ENCODE results near the gene DLK1.

Gene DLK1

DNA sequence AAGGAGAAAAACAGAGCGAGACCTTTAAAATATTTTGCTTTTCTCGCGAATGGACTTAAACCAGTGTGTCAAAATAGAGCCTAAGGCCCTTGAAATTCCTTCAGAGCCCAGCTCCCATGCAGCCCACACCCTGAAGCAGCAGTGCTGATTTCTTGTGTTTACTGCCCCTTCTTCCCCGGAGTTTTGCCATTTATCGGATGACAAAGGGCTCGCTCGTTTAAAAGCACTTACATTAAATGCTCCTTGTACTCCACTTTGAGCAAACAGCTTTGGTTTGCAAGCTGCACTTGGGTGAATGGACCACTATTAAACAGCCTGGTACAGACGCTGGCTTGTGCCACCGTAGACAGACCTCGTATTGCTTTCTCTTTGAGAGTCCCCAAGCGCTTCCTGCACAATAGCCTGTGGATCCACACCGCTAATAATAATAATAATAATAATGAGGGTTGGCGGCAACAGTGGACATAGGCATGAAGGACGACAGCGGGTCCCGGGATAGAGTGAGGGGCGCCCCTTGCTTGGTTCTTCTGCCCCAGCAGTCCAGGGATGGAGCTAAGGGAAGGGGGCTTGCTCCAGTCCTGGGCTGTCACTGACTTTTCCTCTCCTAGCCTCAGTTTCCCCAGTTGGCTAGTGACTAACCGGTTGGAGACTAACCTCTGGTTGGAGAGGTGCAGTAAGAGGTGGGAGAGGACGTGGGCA is 6.6 kb downstream of the DLK1 start:
- no peak for DNase-seq (ENCODE audit: low read depth)

DNA sequence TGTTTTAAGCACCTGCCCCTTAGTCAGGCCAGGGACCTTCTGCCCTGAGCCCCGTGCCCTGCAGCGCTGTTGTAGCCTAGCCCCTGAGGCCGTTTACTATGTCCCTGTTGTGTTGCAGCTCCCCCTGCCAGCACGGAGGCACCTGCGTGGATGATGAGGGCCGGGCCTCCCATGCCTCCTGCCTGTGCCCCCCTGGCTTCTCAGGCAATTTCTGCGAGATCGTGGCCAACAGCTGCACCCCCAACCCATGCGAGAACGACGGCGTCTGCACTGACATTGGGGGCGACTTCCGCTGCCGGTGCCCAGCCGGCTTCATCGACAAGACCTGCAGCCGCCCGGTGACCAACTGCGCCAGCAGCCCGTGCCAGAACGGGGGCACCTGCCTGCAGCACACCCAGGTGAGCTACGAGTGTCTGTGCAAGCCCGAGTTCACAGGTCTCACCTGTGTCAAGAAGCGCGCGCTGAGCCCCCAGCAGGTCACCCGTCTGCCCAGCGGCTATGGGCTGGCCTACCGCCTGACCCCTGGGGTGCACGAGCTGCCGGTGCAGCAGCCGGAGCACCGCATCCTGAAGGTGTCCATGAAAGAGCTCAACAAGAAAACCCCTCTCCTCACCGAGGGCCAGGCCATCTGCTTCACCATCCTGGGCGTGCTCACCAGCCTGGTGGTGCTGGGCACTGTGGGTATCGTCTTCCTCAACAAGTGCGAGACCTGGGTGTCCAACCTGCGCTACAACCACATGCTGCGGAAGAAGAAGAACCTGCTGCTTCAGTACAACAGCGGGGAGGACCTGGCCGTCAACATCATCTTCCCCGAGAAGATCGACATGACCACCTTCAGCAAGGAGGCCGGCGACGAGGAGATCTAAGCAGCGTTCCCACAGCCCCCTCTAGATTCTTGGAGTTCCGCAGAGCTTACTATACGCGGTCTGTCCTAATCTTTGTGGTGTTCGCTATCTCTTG is 7.6 kb downstream of the DLK1 start:
- DNase-seq (ENCODE audit: low read depth), result no peak

DNA sequence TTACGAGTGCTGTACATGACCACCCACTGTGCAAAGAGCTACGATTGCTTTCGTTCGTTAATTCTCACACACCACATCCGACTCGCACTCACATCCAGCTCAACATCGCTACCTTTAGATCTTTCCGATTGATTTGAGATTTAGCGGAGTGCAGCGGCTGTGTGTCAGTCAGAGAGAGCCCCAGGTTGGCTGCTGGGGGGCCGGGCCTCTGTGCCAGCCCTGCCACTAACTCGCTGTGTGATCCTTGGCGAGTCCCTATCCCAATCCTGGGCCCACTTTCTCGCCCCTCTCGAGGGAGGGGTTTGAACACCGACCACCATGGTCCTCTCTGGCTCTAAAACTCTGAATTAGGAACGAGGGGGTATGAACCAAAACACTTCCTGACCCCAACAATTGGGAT is 8.6 kb downstream of the DLK1 start:
- no peak for DNase-seq (ENCODE audit: low read depth)

DNA sequence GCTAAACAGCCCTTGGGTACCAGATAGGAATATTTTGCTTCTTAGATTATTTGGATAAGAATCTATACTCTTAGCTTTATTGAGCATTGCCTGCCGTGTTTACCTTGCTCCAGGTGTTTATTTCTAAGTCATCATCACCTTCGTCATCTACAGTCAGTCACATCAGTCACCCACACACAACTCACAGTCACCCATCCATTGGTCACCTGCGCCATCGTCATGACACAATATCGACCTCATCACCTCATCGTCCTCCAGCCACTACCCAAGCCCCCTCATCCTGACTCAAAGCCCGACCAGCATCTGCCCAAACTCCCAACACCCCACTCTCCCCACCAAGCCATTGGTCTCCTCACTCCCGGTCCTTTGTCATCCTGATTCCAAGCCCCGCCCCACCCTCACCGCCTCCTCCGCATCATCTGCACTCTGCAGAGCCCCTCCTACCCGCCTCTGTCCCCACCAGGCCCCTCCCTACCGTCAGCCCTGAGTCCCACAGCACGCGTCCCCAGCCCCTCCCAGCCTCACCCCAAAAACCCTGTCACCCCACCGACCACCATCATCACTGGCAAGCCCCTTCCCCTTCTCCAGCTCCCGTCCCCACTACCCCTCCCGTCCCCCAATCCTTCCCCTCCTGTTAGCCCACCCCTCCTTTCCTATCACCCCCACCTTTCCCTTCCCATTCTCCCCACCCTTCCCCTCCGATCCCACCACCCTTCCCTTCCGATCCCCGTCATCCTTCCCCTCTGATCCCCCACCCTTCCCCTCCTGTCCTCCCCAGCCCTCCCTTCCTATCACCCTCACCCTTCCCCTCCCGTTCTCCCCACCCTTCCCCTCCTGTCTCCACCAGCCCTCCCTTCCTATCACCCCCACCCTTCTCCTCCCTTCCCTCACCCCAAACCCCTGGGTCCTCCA is 9.8 kb downstream of the DLK1 start:
- DNase-seq (ENCODE audit: low read depth), result no peak

DNA sequence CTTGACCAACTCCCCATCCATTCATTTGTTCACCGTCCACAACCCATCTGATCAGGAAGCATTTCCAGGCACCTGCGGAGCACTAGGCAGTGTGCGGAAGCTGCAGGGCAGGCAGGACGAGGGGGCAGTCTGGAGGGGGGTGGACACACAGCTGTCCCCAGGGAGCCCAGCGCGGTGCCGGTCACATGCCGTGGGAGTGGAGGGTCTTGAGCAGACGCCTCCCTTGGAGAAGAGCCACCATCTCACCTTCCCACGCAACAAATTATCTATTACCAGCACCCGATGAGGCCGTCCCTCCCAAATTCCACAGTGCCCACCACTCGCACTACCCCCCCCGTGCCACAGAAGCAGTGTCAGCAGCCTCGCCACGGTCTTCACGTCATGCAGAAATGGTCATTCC is 10.8 kb downstream of the DLK1 start:
- no peak for DNase-seq (ENCODE audit: low read depth)

DNA sequence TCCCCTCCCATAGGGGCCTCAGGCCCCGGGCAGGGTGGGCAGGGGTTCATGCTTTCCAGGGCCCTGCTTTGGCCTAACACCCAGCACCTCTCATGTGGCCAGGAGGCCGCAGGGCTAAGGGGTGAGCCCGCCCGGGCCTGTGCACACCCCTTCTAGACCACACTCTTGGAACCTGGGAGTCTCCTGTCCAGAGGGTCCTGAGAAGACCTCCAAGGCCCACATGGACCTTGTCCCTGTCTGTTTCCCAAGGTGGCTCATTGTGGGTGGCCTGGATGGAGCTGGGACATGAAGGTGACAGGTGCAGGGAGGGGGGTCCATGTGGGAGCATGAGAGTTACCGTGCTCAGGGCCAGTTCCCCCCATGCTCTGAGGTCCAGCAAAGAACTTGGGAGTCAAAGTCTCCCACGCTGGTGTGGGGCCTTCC is 11.6 kb downstream of the DLK1 start:
- no peak for DNase-seq (ENCODE audit: low read depth)

DNA sequence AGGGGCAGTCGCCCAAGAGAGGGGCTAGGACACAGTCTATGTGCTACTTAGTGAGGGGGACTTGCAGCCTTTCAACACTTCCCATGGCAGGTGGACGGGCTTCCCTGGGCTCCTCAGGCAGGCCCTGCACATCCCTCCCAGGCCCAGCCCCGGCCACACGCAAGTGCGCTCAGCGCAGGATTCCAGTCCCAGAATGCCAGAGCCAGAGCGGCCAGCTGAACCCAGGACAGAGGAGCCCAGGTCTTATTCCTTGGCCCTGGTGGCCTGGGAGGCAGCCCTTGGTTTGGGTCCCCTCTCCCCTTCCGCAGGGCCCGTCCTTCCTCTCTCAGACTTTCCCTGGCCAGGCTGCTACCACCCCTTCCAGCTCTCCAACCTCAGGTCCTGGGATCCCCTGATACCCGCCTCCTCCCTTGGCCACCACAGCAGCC is 12.0 kb downstream of the DLK1 start:
- DNase-seq (ENCODE audit: low read depth), result no peak

DNA sequence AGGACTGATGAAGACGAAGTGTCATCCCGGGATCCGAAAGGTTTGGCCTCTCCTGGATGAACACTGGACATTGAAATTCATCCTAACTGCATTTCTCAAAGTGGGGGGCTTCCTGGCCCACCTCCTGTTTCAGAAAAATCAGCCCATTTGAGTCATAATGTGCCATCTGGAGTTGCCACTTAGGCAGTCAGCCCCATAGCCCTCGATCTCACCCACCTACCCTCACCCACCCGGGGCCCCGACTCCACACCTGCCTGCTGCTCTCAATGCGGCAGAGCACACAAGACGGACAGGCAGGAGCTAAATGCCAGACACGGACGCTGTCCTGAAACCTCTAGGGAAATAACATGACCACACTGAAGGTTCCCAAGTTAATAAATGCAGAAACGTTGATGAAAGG is 12.6 kb downstream of the DLK1 start:
- DNase-seq (ENCODE audit: low read depth), result no peak

DNA sequence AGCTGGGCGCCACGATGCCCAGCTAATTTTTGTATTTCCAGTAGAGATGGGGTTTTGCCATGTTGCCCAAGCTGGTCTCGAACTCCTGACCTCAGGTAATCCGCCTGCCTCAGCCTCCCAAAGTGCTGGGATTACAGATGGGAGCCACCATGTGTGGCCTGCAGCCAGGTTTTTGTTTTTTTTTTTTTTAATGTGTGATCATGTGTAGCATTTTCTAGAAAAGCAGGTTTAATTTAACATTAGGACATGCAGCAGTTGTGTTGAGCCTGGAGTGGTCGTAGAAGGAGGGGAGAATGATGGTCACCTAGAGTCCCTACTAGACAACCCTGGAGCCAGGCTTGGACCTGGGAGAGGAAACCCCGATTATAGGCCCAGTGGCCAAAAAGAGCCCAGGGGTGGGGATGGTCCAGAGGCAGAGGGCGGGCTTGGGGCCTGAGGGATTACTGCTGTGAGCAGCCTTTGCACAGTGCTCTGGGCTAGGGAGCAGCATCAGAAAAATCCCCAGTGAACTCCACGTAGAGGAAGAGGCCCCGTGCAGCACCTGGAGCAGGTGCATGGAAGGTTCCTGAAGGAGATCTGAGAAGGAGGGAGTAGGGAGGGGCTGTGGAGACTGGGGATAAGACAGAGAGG is 13.6 kb downstream of the DLK1 start:
- no peak for DNase-seq (ENCODE audit: low read depth)

DNA sequence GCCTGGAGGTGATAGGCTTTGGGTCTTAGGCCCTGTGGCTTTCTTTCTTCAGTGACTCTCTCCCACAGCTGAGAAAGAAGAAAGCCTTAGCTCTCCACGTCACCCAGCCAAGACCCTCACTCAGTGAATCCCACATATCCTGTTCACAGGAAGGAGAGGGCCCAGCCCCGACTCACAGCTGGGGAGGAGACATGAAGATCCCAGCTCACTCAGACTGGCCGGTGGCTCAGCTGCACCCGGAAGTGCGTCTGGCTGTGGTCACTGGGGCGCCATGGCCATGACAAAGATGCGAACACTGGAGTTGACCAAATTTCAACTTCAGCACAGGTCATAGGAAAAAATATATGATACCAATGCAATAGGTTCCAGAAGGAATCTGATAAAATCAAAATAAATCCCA is 14.2 kb downstream of the DLK1 start:
- no peak for DNase-seq (ENCODE audit: low read depth)

DNA sequence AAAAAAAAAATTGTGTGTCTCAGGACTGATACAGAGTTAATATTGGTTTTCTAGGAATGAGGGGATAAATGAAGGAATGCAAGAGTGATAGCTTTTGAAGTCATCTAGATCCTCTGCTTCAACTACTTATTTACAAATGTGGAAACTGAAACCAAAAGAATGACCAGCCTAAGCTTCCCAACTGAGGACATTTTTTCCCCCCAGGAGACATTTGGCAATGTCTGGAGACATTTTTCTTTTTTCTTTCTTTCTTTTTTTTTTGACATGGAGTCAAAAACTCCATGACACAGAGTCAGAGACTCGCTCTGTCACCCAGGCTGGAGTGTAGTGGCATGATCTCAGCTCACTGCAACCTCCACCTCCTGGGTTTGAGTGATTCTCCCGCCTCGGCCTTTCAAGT is 15.3 kb downstream of the DLK1 start:
- DNase-seq (ENCODE audit: low read depth), result no peak

DNA sequence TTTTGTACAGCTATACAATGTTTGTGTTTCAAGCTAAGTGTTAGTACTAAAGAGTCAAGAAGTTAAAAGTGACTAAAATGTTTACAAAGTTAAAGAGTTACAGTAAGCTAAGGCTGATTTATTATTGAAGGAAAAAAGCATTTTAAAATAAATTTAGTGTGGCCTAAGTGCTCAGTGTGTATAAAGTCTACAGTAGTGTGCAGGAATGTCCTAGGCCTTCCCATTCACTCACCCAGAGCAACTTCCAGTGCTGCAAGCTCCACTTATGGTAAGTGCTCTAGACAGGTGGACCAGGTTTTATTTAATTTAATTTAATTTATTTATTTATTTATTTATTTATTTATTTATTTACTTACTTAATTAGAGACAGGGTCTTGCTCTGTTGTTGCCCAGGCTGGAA is 19.6 kb downstream of the DLK1 start:
- no peak for DNase-seq (ENCODE audit: low read depth)

DNA sequence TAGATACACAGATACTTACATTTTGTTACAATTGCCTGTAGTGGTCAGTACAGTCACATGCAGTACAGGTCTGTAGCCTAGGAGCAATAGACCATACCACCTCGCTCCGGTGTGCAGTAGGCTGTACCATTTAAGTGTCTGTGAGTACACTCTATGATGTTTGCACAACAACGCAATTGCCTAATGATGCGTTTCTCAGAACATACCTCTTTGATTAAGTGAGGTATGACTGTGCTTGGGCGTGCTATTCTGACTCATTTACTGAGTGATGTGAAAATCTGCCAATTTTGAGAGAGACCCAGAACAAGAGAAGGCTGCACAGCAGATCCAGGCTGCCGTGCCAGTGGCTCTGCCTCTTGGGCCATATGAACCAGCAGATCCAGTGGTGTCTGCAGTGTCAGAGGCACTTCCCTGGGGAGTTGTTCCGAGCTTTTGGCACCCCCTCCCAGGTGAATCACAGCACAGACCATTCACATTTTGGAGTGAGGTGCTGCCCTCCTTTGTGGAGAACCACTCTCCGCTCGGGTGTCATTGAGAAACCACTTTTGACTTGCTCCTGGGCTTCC is 20.4 kb downstream of the DLK1 start:
- DNase-seq (ENCODE audit: low read depth), result no peak

DNA sequence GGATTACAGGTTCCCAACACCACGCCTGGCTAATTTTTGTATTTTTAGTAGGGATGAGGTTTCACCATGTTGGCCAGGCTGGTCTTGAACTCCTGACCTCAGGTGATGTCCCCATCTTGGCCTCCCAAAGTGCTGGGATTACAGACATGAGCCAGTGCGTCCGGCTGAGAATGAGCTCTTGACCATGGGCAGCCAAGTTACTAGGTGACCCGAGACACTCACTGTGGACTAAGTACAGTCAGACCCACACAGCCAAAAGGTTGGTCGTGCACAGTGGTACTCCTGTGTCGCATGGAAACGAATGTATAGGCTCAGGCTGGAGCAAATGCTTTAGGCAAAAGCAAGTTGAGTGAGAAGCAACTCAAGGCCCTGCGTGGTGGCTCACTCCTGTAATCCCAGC is 21.0 kb downstream of the DLK1 start:
- DNase-seq (ENCODE audit: low read depth), result no peak

DNA sequence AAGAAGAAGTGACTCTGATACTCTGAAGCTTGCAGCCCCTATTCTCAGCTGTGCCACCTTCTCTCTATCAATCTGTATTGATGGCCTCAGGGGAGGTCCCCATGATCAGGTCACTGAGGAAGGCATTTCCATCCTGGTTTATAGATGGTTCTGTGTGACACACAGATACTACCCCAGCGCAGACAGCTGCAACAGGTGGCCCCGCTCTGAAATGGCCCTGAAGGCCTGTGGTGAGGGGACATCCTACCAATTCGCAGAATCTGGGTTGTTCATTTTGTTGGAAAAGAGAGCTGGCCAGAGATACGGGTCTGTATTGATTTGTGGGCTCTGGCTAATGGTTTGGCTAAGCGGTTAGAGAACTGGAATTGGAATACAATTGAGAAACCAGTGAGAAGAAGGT is 21.7 kb downstream of the DLK1 start:
- DNase-seq (ENCODE audit: low read depth), result no peak

DNA sequence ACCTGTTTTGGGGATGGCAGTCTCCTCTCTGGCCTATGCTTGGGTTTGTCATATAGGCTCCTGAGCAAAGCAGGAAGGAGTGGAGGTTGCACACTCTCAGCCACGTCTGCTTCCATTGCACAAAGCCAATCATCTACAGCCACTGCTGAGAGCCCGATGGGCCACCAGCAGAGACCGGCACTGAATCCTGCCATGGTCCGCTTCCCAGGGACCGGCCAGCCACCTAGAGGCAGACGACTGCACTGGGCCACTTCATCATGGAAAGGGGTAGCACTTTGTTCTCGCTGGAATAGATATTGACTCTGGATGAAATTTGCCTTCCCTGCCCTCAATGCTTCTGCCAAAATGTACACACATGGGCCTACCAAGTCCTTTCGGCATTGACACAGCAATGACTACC is 22.3 kb downstream of the DLK1 start:
- DNase-seq (ENCODE audit: low read depth), result no peak

DNA sequence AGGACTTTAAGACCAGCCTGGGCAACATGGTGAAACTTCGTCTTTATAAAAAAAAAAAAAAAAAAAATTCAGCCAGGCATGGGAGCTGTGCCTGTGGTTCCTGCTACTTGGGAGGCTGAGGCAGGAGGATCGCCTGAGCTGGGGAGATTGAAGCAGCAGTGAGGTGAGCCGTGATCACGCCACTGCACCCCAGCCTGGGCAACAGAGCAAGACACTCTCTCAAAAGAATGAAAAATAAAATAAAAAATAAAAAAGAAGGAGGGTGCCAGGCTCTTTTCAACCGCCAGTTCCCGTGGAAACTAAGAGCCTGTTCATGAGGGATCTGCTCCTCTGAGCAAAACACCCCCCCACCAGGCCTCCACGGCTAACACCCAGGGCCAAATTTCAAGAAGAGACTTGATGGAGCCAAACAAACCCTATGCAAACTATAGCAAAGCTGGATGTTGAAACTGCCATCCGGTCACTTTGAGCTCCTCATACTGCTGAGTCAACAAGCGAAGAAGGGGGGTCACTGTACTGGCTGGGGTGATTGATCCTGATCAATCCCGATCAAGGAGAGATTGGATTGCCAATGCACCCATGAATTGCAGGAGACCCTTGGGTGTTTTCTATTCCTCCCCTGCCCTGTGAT is 23.4 kb downstream of the DLK1 start:
- DNase-seq (ENCODE audit: low read depth), result no peak

DNA sequence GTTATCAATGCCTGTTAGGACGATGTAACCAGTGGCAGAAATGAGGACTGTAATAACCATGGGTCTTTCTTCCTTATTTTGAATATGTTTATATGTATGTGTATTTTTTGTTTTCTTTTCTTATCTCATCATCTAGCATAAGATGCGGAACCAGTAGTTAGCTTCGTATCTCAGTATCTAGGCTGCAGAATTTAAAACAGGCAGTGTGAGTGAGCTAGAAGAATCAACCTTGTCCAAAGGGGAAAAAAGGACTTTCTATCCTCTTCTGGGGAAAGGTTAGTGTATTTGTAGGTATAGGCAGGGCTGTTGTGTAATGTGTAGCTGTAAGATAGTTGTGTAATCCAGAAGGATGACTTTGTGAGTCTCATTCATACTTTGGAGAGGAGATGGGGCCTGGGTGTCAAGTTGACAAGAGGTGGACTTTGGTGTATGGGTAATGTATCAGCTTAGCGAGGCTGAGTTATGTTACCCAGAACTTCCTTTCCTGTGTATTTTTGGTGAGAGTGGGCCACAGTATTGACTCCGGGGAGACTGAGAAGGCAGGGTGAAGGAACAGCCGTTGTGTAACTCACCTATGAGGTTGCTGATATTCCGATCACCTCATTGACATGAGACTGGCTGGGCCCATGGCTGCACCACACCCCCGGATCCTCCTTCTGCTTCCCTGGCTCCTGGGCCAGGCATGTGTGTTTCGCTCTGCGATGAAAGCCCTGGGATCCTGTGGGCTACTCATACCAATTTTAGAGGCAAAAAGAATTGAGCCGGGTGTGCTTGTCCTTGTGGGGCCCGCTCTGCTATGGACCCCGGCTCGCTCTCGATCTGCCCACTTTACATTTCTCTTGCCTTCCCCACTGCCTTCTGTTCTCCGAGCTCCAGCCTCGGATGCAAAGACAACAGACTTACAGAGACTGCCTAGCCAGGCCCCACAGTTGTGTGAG is 24.3 kb downstream of the DLK1 start:
- no peak for DNase-seq (ENCODE audit: low read depth)

DNA sequence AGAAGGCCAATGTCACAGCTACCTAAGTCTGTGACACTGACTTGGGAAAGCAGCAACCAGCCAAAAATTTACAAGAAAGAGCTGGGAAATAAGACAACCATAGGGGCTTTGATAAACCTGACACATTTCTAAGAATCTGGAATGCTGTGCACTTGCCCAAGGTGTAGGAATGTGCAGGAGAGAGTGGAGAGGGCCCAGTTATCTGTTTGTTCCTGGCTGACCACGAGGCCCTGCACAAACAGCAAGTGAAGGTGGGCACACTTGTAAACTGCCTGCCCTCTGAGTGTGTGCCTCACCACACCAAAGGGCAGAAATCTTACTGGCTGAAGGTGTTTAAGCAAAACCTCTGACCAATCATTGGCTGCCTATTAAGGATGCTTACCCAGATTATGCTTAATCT is 27.3 kb downstream of the DLK1 start:
- no peak for DNase-seq (ENCODE audit: low read depth)

DNA sequence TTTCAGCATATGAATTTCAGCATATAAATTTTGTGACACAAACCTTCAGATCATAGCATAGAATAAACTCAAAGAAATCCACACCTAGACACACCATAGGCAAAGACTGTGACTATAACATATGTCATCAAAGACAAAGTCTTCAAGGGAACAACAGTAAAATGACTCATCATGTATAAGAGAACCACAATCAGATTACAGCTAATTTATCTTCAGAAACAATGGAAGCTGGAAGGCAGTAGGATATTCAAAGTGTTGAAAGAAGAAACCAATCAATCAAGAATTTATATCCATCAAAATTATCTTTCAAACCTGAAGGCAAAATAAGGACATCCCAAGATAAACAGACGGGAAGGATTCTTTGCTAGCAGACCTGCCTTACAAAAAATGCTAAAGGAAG is 29.0 kb downstream of the DLK1 start:
- DNase-seq (ENCODE audit: low read depth), result no peak
